GM18951 (cell line): Measurements from ENCODE around the gene CRYGN.

Source experiments
- POLR2A ChIP-seq: IDR thresholded peaks from 4 replicates; pipeline ENCODE4 v1.6.1; 2011; ENCODE audit warnings: mild to moderate bottlenecking; ENCODE audit not compliant: insufficient read length, insufficient read depth; ENCODE audit errors: extremely low read depth
- in situ Hi-C: fragments of 300-500 bp; cut with MboI; formaldehyde crosslinking; loops from one replicate; pipeline ENCODE4 v1.12.0; 2022; ENCODE audit warnings: low sequenced_read_pairs, mixed read lengths, inconsistent platforms; ENCODE audit not compliant: unreplicated experiment

Gene CRYGN

DNA sequence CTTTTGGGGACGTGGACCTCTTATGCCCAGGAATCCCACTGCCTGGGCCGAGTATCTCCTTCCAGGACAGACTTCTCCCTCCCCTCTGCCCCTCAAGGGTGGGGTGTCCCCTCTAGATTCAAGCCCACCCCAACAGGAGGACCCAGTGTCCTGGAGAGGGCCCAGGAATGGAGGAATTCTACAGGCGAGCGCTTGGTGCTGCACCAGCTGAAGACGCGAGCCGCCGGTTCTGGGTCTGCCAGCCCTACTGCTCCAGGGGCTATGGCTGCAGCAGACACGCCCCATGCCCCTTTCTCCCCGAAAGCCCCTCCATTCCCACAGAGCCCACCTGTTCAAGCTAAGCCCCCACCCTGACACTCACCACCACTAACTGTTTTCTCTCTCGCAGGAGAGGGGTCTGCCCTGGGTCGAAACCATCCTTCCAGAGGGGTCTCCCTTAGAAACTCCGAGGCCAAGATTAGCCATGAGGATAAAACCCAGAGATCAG lies 8.6 kb downstream of the CRYGN start:
- in situ Hi-C loops, result no loop called here
- no peak for TF ChIP-seq POLR2A

DNA sequence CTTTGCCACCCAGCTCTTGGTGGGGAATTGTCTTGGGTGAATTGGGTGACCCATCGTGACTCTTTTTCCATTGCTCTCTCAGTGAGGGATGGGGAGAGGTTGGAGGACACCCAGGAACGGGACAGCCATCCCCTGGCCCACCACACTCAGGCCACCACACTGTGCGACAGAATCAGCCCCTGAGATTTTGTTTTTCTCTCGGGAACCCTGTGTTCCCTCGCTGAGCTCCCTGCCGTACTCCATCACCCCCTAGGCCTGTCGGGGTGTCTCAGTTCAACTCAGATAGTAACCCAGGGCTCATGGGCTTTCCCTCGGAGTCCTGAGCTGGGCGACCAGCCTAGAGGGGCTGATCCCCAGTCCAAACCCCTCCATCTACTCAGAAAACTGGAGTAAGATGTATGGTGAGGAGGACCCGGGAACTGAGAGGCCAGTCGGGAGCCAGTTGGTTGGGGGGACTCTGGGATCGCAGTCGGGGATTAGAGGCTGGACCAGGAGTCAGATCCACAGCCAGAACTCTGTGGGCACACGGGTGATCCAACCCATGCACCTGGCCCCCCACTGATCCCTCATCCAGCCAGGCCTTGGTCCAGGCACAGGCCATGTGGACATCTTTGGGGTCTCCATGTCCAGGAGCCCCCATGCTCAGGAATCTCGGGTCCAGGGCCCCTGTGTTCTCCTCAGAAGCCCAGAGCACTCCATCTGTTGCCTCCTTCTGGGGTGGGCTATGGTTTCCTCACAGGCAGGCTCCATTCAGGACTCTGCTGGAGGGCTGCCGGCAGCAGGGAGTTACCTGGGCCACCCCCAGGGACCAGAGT lies 9.3 kb downstream of the CRYGN start:
- no peak for TF ChIP-seq POLR2A
- in situ Hi-C loops, result no loop called here

DNA sequence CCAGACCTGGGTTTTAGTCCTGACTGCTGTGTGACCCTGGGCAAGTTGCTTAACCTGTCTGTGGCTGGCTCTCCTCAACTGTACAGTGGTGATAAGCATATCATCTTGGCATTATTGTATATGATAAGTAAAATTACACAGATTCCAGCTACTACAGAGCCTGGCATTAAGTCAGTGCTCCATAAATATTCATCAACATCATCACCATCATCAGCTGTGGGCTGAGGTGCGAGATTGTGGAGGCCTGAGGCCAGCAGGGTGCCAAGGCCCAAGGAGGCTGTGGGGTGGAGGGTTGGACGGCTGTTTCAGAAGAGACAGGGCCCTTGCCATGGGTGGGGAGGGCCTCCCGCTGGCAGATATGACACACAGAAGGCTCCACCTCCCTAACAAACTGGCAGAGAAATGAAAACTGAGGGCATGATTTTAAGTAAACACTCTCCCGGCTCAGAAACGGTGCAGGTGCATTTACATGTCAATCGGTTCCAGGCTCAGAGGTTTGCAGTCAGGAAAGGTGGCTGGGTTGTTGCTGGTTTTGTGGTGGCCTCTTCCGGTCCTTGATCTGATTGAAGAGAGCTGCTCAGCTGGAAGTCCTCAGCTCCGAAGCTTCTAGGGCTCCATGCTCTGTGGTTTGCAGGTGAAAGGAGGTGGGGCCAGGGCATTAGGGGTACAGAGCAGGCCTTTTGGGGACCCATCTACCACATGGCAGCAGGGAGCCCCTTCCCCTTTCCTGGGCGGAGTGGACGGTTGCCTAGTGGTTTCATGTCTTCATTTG lies 10.2 kb downstream of the CRYGN start:
- in situ Hi-C loops, result no loop called here

DNA sequence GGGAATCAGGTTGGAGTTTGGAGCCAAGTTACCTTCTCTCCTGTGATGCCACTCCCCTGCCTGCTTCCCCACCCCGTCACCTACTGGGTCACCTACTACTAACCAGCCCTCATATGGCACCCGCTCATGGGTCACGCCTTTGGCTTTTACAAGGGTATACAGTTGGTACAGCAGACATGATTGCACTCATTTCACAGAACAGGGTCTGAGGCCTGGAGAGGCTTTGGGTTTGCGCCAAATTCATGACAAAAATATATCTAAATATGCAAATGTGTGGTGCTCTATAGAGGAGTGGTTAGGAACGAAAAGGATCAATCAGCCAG lies 10.7 kb downstream of the CRYGN start:
- TF ChIP-seq POLR2A, result no peak
- in situ Hi-C loops, result no loop called here

More for the DNA sequence above, 10.2 kb downstream of the CRYGN start:
- no peak for TF ChIP-seq POLR2A

DNA sequence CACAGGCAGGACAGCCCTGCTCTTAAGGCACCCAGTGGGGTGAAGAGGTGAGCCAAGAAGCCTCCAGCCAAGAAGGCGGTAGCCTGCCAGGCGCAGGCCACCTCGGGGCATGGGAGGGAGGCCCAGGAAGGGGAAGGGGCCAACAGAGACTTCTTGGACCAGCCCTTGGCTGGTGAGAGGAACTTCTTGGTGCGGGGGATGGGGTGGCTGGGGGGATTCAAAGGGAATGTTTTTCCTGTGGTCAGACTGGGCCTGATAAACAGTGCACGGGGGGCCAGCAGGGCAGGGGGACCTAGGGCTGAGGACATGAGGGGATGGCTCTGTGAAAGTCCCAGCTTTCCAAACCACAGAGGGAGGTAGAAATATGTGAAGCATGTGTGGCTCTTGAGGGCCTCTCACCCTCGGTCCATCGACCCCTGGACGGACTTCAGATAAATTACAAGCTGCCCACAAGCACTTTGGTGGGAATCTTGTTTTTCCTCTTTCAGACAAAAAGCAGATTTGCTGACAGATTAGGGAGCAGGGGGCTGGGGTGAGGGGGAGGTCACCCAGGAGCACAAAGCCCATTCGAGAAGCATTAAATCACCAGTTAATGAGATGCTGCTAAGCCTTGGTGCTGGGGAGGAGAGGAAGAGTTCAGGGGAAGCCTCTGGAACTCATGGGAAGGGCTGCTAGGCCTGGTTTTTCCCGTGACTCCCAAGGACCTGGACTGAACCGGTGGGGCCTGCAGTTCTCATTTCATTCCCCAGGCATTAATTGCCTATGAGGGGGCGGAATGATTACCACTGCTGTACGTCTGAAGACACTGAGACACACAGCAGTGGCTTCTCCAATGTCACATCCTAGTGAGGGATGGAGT lies 11.3 kb downstream of the CRYGN start:
- no peak for TF ChIP-seq POLR2A
- in situ Hi-C loops, result no loop called here

DNA sequence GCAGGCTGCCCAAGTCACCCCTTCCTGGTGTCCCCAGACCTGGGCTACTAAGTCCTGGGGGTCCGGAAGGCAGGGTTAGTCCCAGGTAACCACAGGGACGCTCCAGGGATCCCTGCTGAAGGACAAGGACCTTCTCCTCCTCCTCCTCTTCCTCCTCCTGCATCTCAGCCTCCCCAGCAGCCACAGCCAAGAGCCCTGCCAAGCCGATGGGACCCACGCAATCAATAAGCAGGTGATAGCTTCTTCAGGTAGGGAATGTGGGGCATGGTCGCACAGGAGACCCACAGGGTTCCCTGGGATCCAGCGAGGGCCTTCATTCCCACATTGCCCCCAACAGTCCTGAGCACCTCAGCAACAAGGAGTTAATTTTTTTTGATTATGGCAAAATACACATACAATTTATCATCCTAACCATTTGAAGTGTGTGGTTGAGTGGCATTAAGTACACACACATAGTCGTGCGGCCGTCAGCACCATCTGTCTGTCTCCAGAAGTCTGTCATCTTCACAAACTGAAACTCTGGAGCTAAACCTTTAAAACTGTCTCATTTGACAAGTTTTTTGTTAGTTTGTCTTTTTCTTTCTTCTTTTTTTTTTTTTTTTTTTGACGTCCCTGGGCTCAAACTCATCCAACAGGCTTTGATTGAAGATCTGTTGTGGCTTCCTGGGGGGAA lies 12.1 kb downstream of the CRYGN start:
- in situ Hi-C loops, result no loop called here
- TF ChIP-seq POLR2A, result no peak

DNA sequence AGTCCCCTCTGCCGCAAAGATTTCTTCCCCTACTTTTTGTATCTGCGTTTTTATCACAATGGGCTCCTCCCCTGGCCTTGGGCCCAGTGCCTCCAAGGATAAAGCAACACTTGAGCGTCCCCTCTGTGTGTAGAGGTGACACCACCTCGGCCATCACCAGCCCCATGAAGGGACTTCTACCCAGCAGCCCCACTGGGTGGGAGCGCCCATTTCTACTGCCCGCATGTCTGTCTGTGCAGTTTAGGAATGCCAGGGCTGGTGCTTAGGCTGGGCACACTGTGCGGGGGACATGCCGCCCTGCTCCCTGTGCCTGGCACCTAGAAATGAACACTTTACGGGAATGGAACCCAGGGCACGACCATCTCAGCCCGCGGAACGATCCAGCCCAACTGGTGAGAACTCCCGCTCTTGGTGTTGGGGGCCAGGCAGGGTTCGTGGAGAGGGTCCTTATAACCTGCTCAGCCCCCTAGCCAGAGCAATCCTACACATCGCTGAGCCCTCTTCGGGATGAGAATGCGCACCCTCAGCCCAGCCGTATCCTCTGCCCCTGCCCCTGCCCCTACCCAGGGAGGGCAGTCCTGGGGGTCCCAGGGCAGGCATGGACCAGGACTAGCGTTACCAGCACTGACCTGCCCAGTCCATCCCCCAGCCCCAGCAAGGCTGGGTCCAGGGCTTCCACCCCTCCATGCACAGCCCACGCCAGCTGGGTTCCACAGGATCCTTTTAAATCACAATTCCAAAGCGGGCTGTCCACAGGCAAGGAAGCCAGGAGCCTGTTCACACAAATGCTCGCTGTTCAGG lies 12.8 kb downstream of the CRYGN start:
- in situ Hi-C loops, result no loop called here
- TF ChIP-seq POLR2A, result no peak

DNA sequence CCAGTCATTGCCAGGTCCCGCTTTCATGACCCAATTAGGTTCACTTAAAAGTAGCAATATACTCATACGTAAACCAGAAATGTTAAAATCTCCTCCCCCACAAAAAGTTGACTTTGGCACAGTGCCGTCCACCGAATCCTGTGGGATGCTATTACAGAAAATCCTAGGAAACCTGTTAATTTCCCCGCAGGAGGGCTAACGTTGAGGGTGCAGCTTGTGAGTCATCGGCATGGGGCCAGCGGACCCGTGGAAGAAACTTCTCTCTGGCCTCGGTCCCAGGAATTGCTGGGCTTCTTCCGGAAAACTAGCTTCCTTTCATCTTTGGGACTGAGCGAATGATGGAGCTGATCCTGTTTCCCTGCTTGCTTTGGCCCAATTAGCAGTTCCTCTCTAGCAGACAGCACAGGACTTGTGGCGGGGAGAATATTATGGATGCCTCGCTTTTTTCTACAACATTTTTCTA lies 13.5 kb downstream of the CRYGN start:
- in situ Hi-C loops, result no loop called here
- no peak for TF ChIP-seq POLR2A

DNA sequence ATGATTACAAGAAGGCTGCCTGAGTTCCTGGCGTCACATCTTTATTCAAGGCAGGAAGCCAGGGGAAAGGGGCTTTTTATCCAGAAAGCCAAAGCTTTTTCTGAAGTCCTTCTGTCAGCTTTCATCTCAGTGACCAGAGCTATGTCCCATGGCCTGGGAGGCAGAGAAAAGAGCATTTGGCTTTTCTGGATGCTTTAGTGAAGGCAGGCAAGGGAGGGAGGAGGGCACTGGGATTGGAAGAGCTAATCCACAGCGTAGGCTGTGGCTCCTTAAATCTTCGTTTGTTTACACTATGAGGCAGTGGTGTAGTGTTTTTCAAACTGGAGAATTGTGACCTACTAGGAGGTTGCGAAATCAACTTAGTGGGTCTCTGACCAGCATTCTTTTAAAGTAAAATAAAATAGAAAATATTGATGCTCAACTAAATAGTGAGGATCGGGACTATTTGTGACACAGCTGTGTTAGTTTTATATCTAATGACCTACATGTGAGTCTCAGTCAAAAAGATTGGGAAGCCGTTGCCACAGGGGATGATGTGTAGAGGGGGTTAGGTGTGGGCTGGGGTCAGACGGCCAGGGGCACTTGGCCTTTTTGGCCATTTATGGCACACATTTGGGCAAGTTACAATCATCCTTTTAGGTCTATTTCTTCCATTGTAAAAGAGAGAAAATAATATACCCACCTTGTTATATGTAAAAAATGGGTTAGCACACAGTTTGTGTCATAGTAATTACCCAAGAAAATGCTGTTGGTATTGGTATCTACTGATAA lies 14.1 kb downstream of the CRYGN start:
- TF ChIP-seq POLR2A, result no peak
- in situ Hi-C loops, result no loop called here

DNA sequence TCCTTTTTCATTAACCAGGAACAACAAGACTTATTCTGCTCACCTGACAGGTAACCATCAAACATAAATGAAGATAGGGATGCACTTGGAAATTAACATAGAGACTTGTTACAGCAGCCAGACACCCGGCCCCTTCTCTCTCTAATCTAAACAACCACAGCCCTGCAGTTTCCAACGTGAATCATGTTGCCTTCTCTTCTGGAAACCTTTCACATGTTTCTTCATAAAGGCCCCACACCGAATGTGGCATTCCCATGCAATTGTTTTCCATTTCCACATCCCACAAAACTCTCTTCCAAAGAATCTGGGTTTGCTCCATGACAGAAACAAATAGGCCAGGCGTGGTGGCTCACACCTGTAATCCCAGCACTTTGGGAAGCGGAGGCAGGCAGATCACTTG lies 15.1 kb downstream of the CRYGN start:
- TF ChIP-seq POLR2A, result no peak
- in situ Hi-C loops, result no loop called here

DNA sequence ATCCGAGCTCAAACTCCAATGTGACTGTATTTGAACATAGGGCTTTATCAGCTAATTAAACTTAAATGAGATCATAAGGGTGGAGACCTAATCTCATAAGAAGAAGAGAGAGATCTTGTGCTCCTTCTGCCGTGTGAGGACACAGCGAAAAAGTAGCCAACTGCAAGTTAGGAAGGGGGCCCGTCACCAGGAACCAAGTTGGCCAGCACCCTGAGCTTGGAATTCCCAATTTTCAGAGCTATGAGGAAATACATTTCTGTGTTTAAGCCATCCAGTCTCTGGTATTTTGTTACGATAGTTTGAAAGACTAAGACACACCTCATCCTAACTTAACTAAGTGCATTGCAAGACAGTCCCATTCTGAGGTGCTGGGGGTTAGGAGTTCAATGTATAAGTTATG lies 16.0 kb downstream of the CRYGN start:
- in situ Hi-C loops, result no loop called here
- no peak for TF ChIP-seq POLR2A

DNA sequence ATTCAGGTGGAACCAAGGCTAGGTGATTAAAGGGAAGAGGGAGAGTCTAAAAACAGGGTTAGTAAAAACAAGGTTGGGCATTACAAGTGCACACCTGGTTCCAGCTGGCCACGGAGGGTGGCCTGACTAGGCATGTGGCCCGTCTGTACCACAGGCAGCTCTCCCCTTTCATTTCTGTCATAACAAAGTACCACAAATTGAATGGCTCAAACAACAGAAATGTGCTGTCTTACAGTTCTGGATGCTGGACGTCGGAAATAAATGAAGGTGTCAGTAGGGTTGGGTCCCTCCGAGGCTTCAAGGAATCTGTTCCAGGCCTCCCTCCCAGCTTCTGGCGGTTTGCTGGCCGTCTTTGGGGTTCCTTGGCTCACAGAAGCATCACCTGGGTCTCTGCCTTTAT lies 16.7 kb downstream of the CRYGN start:
- in situ Hi-C loops, result no loop called here
- TF ChIP-seq POLR2A, result no peak

DNA sequence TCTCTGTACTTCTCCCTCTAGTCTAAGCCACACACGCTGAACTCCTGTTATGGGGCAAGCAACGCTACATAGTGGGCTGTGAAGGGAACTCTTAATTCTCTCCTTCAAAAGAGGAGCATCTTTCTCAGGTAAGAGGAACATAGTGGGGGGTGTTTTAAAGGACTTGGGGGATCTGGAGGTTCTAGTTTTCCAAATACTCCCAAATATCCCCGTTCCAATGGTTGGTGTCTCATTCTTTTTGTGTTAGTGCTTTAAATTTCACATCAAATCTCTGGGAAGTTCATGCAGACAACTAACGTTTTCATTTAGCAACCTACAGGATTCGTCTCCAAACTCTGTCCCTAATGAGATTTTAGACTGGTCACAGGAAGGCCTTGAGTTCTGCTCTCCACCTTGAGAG lies 17.7 kb downstream of the CRYGN start:
- in situ Hi-C loops, result no loop called here
- no peak for TF ChIP-seq POLR2A
